Measurements from ENCODE around the gene IL7R. TPM values are rescaled to one million over a fixed set of nuclear protein-coding genes. Genes with fewer than 3 reads are reported as not detected.

Gene IL7R
- total and polyA plus RNA-seq, 10 of the 15 experiments (the other 5 are each of a cell fraction or from before 2014, with no cell fraction given) = 0.40 to 21.1 (median 0.85) TPM

DNA sequence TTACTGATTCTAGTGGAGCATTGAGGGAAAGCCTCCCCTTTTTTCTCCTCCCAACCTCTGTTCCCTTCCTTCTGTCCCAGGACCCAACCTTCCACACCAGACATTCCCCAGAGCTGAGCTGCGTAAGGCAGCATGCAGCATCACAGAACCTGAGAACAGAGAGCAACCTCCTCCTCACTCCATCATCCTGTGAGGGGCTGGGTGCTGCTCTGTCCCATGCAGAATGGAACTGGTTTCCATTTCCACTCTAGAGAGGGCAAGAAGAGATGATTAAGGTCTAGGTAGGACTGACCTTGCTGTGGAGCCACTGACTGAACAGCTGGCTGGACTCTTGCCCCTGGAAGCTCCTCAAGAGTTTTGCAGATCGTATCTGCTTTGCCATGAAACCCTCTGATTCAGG lies 30.1 kb upstream of the IL7R start:
- intact Hi-C loops (cut with micrococcal nuclease; ENCODE audit: unreplicated experiment) = no loop called here
- WGBS (ENCODE audit: insufficient coverage, insufficient replicate concordance, low lambda C conversion rate, missing lambda C conversion rate) = 20% methylated on average over 2 of the region's 2 CpGs
- BruUV-seq (replicated peaks) = no TSS peak
- H3K4me1 ChIP-seq (ENCODE audit: control insufficient read depth, insufficient read depth, low read length) = no peaks in the 10 kb centered on the region
- DNase-seq (ENCODE audit: low read depth, low spot score) (no peak), ATAC-seq (no peak), FAIRE-seq (no peak)
- in situ Hi-C loops (cut with MboI) = no loop called here
- H3K79me2 ChIP-seq (ENCODE audit: control insufficient read depth, insufficient read depth, low read length) = no peaks in the 10 kb centered on the region
- H3K4me3 ChIP-seq = no peak overlapping the region
- no peaks in the 10 kb centered on the region for H3K9me3 ChIP-seq (replicated peaks; ENCODE audit: control insufficient read depth, insufficient read depth, low read length)
- TF ChIP-seq, protein P1, sequence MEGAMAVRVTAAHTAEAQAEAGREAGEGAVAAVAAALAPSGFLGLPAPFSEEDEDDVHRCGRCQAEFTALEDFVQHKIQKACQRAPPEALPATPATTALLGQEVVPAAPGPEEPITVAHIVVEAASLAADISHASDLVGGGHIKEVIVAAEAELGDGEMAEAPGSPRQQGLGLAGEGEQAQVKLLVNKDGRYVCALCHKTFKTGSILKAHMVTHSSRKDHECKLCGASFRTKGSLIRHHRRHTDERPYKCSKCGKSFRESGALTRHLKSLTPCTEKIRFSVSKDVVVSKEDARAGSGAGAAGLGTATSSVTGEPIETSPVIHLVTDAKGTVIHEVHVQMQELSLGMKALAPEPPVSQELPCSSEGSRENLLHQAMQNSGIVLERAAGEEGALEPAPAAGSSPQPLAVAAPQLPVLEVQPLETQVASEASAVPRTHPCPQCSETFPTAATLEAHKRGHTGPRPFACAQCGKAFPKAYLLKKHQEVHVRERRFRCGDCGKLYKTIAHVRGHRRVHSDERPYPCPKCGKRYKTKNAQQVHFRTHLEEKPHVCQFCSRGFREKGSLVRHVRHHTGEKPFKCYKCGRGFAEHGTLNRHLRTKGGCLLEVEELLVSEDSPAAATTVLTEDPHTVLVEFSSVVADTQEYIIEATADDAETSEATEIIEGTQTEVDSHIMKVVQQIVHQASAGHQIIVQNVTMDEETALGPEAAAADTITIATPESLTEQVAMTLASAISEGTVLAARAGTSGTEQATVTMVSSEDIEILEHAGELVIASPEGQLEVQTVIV (IDR thresholded peaks at IDR 0.05; ENCODE audit: borderline replicate concordance, partially characterized antibody) = no peak
- TF ChIP-seq, protein P2, sequence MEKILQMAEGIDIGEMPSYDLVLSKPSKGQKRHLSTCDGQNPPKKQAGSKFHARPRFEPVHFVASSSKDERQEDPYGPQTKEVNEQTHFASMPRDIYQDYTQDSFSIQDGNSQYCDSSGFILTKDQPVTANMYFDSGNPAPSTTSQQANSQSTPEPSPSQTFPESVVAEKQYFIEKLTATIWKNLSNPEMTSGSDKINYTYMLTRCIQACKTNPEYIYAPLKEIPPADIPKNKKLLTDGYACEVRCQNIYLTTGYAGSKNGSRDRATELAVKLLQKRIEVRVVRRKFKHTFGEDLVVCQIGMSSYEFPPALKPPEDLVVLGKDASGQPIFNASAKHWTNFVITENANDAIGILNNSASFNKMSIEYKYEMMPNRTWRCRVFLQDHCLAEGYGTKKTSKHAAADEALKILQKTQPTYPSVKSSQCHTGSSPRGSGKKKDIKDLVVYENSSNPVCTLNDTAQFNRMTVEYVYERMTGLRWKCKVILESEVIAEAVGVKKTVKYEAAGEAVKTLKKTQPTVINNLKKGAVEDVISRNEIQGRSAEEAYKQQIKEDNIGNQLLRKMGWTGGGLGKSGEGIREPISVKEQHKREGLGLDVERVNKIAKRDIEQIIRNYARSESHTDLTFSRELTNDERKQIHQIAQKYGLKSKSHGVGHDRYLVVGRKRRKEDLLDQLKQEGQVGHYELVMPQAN (conservative IDR thresholded peaks at IDR 0.05) = no peak
- no peak for TF ChIP-seq RCOR1 (conservative IDR thresholded peaks at IDR 0.05; ENCODE audit: low read depth, low read length)
- TF ChIP-seq, protein P3, sequence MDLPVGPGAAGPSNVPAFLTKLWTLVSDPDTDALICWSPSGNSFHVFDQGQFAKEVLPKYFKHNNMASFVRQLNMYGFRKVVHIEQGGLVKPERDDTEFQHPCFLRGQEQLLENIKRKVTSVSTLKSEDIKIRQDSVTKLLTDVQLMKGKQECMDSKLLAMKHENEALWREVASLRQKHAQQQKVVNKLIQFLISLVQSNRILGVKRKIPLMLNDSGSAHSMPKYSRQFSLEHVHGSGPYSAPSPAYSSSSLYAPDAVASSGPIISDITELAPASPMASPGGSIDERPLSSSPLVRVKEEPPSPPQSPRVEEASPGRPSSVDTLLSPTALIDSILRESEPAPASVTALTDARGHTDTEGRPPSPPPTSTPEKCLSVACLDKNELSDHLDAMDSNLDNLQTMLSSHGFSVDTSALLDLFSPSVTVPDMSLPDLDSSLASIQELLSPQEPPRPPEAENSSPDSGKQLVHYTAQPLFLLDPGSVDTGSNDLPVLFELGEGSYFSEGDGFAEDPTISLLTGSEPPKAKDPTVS (IDR thresholded peaks at IDR 0.05; ENCODE audit: low read depth, low read length) = no peak
- POLR2A ChIA-PET = no interaction called here
- no peak overlapping the region for H3K9ac ChIP-seq (ENCODE audit: control insufficient read depth, insufficient read depth, low read length)
- no peaks in the 10 kb centered on the region for H4K20me1 ChIP-seq (ENCODE audit: control insufficient read depth, insufficient read depth)
- H3K4me2 ChIP-seq (ENCODE audit: control insufficient read depth, insufficient read depth) = no peak overlapping the region
- H2AFZ ChIP-seq (ENCODE audit: control insufficient read depth, low read depth, low read length) = no peak overlapping the region
- H3K36me3 ChIP-seq (ENCODE audit: control insufficient read depth in 2 of 2, insufficient read depth in 2 of 2, low read length in 1 of 2) = no peaks in the 10 kb centered on the region
- RAD21 ChIA-PET (ENCODE audit: unreplicated experiment) = interaction anchor here (0.9 to 1.2 kb wide), 2 partner anchors 14 to 98 kb away, joined by 3 to 5 read pairs; no protein-coding TSS in a partner anchor
- SMC1A ChIA-PET (ENCODE audit: uncharacterized antibody, unreplicated experiment) = interaction anchor here (1.1 to 1.4 kb wide), 3 partner anchors 13 to 46 kb away, joined by 4 to 6 read pairs (median 5); no protein-coding TSS in a partner anchor
- no peaks in the 10 kb centered on the region; a peak in 1 of 4 replicates for H3K27me3 ChIP-seq (replicated peaks in 1 of 2; ENCODE audit: control insufficient read depth in 2 of 2, insufficient read depth in 2 of 2, low read length in 1 of 2)
- H3K27ac ChIP-seq (ENCODE audit: control insufficient read depth, insufficient read depth) = no peak overlapping the region
- CTCF ChIA-PET = interaction anchor here (1.2 kb wide), 1 partner anchor 98 kb away, joined by 3 read pairs; no protein-coding TSS in a partner anchor

Data from GM12878 (cell line).